K562 (cell line): Measurements from ENCODE around the gene FAM124B. TPM values are rescaled to one million over a fixed set of nuclear protein-coding genes. Genes with fewer than 3 reads are reported as not detected.

Experiments
- ATF1 ChIP-seq, 2 experiments: fragments of 450-650 bp in 1 of 2; IDR thresholded peaks; 2 replicates each; pipeline ENCODE4 v1.6.1; 2016; ENCODE audit warnings: missing compliant biosample characterization in 1 of 2, missing genetic modification characterization in 1 of 2
- ATF7 ChIP-seq: fragments of 450-650 bp; IDR thresholded peaks from 2 replicates; pipeline ENCODE4 v1.7.1; 2014; ENCODE audit warnings: mild to moderate bottlenecking, moderate library complexity
- EHMT2 ChIP-seq: fragments of 450-650 bp; IDR thresholded peaks from 2 replicates; pipeline ENCODE4 v1.6.1; 2018; ENCODE audit warnings: antibody characterized with exemption
- HMBOX1 ChIP-seq: sonication (generic); IDR thresholded peaks from 2 replicates; pipeline ENCODE4 v1.6.1; 2016
- LEF1 ChIP-seq: fragments of 450-650 bp; IDR thresholded peaks from 2 replicates; pipeline ENCODE4 v1.6.1; 2016; ENCODE audit warnings: mild to moderate bottlenecking
- MGA ChIP-seq: fragments of 450-650 bp; IDR thresholded peaks from 2 replicates; pipeline ENCODE4 v1.6.1; 2016; ENCODE audit warnings: mild to moderate bottlenecking, moderate library complexity
- PHF8 ChIP-seq: fragments of 200-600 bp; sonication (generic); IDR thresholded peaks from 2 replicates; pipeline ENCODE4 v1.6.1; 2012; ENCODE audit warnings: mixed run types, mild to moderate bottlenecking, inconsistent platforms, low read length, moderate library complexity, borderline replicate concordance
- POLR2G ChIP-seq: fragments of 200-400 bp; formaldehyde crosslinking; IDR thresholded peaks from 2 replicates; pipeline ENCODE4 v1.6.1; 2017; ENCODE audit warnings: low read depth, mild to moderate bottlenecking, antibody characterized with exemption, low read length, moderate library complexity
- U2AF2 ChIP-seq: fragments of 200-400 bp; formaldehyde crosslinking; optimal IDR thresholded peaks from 2 replicates; pipeline ENCODE3; 2017; ENCODE audit warnings: low read depth, mild to moderate bottlenecking, low read length
- ZFX ChIP-seq: sonication (generic); formaldehyde crosslinking; IDR thresholded peaks from 2 replicates; pipeline ENCODE4 v1.8.0; 2022; ENCODE audit warnings: mild to moderate bottlenecking, missing genetic modification reagents, moderate library complexity
- ZNF316 ChIP-seq: fragments of 450-650 bp; IDR thresholded peaks from 2 replicates; pipeline ENCODE4 v1.6.1; 2016
- ZNF347 ChIP-seq: fragments of 450-650 bp; formaldehyde crosslinking; IDR thresholded peaks from 2 replicates; pipeline ENCODE4 v1.4.0; 2020; ENCODE audit warnings: low read depth, mild to moderate bottlenecking, moderate library complexity
- ZNF766 ChIP-seq: fragments of 200-800 bp; sonication (Bioruptor generic); conservative IDR thresholded peaks from 2 replicates; pipeline ENCODE4 v1.6.1; 2016; ENCODE audit warnings: missing genetic modification characterization, missing compliant biosample characterization
- ZNF77 ChIP-seq: fragments of 250-450 bp; sonication (Bioruptor Pico); IDR thresholded peaks from 2 replicates; pipeline ENCODE4 v1.5.0; 2020
- polyA plus RNA-seq, 8 experiments: library from polyadenylated mRNA; depleted of rRNA in 4 of 8; stranded (reverse) in 5 of 8; unstranded in 3 of 8; fragments of >200 nt; fragmentation: Nextera tagmentation in 2 of 8; fragmentation: Illumina TruSeq in 1 of 8; extraction: Ambion mirVana in 2 of 8; extraction: Trizol in 1 of 8; gene quantifications; 2 replicates each; pipeline versions ENCODE4 v1.2.1 to v1.2.3, GENCODE V29; 2011 to 2014; ENCODE audit warnings: inconsistent platforms in 1 of 8, missing spikeins in 1 of 8
- total RNA-seq, 7 experiments: library from RNA; depleted of rRNA in 6 of 7; stranded (reverse); fragments of >200 nt in 6 of 7; fragmentation: Illumina TruSeq in 2 of 7; extraction: Trizol in 2 of 7; gene quantifications; 2 replicates each; pipeline versions ENCODE4 v1.2.1 to v1.2.3, GENCODE V29; 2011 to 2021; ENCODE audit warnings: low replicate concordance in 1 of 7
- TF ChIP-seq, protein P1 (sequence below): fragments of 250-450 bp; sonication (Bioruptor Pico); IDR thresholded peaks from 2 replicates; pipeline ENCODE4 v1.8.0; 2022; ENCODE audit warnings: moderate library complexity, mild to moderate bottlenecking, inconsistent platforms

The FAM124B gene
- total and polyA plus RNA-seq, 9 of the 15 experiments (the other 6 are each of a cell fraction or from before 2014, with no cell fraction given), result 6.2 to 21.4 (median 9.3) TPM

DNA sequence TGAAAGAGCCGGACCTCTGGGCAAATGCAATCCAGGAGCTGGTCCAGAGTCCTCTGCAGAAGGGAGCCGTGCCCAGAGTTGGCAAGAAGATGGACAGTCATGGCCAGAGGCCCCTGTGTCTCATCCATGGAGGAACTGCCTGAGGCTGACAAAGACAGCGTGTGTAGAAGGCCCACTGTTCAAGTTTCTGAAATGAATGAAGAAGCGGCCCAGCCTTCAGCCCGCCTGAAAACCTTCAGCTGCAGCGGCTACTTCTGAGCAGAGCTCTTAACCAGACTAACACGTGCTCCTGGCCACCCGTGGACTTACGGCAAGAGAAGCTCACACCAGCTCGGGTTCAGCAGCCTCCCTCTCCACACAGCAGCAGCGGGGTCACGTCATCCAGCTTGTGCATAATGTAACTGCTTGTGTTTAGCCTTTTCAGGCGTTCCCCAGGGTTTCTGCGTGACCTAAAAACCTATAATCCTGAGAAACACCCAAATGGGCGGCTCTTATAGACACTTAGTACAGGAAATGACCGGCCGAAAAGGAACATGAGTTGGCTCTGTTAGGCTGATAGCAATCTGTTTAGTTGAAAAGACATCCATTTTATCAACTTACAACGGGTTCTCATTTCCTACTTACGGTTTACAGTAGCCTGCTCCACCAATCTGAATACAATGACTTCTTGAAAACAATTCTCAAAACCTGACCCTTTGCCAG lies at the start of gene FAM124B (continued):
- peak; percentile 78 for TF ChIP-seq HMBOX1
- TF ChIP-seq MGA, result peak; percentile 80
- TF ChIP-seq ZNF347, result no peak
- peak; percentile 76 for TF ChIP-seq ZFX (CRISPR knock-in tag)
- peak; percentile 64; the same call in 1 of the 2 replicates for TF ChIP-seq ZNF766 (CRISPR knock-in tag)
- TF ChIP-seq, protein P1, sequence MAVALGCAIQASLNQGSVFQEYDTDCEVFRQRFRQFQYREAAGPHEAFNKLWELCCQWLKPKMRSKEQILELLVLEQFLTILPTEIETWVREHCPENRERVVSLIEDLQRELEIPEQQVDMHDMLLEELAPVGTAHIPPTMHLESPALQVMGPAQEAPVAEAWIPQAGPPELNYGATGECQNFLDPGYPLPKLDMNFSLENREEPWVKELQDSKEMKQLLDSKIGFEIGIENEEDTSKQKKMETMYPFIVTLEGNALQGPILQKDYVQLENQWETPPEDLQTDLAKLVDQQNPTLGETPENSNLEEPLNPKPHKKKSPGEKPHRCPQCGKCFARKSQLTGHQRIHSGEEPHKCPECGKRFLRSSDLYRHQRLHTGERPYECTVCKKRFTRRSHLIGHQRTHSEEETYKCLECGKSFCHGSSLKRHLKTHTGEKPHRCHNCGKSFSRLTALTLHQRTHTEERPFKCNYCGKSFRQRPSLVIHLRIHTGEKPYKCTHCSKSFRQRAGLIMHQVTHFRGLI (CRISPR knock-in tag), result no peak
- TF ChIP-seq POLR2G, result peak; percentile 63
- TF ChIP-seq LEF1, result peak; percentile 30; the same call in 1 of the 2 replicates
- TF ChIP-seq U2AF2, result no peak
- no peak for TF ChIP-seq ZNF77 (CRISPR knock-in tag)
- peak; percentile 26 for TF ChIP-seq ZNF316
- TF ChIP-seq PHF8, result peak; percentile 38; the same call in 1 of the 2 replicates
- peak; percentile 82 for TF ChIP-seq ATF7
- no peak for TF ChIP-seq ATF1 (CRISPR knock-in tag; IDR thresholded peaks at IDR 0.05)
- TF ChIP-seq ATF1 (tag; IDR thresholded peaks at IDR 0.05), result peak; percentile 73
- no peak; the same call in 1 of the 2 replicates for TF ChIP-seq EHMT2
